HG03354 (cell line): Measurements from ENCODE around the gene RPS24.
"Not testable (repeated sequence)": the region's sequence is repeated elsewhere in the genome, so short reads cannot be mapped to it uniquely, and the experiment has no call there.

Experiments used
- ATAC-seq: cut with Tn5 transposase; IDR thresholded peaks from one replicate; pipeline ENCODE4 v1.9.1; 2021; ENCODE audit warnings: mild to moderate bottlenecking; ENCODE audit not compliant: unreplicated experiment, poor library complexity, severe bottlenecking

The RPS24 gene

DNA sequence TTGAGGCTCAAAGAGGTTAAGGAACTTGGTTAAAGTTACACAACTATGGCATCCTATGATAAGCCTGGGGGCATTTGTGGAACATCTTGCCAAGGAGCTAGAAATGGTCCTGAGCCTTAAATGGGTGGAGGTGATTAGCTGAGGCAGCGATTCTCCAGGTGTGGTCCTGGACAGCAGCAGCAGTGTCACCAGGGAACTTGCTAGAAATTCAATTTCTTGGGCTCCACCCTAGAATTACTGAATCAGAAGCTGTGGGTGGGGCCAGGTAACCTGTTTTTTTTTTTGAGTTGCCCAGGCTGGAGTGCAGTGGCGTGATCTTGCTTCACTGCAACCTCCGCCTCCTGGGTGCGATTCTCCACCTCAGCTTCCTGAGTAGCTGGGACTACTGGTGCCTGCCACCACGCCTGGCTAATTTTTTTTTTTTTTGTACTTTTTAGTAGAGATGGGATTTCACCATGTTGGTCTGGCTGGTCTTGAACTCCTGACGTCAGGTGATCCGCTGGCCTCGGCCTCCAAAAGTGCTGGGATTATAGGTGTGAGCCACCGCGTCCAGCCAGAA lies 13.1 kb downstream of the RPS24 start:
- ATAC-seq = no peak

DNA sequence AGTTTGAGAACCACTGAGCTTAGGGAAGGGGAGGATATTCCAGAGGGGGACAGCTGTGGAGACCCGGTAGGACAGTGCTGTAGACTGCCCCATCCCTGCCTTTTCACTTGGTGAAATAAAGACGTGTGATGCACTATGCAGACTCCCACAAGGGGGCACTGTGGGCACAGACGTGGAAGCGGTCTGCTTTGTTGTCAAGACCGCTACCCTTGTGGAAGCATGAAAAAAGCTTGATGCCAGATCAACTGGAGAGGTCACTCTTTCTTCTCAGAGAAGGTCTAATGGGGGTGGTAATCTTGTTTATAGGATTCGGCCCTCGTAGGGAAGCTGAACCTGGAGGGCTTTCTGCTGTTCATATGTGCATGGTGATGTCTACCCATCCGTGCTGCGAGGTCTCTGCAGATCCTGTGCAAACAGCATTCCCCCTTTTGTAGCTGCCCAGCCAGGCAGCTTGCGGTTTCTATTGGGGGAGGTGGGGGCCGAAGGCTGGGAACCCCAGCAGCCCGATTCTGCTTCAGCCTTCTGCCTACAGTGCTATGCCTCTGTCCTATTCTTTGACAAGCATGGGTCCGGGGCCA lies 13.7 kb downstream of the RPS24 start:
- peak; percentile 71 for ATAC-seq

DNA sequence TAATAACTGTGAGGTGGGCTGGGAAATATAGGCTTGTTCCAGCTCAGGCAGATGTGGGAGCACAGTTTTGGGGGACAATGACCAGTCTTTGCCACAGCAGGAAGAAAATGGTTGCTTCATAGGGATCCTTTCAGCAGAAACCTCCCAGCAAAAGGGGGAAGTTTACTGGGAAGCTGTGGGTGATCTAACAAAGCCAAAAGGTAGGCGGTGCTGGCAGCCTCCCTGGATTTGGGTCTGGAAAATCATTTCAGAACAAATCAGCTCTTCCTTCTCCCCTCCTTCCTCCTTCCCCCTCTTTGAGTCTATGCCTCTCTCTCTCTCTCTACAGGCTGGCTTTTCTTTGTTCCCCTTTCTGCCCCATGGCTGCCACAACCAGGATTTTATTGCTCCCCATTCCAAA lies 16.2 kb downstream of the RPS24 start:
- no peak for ATAC-seq

DNA sequence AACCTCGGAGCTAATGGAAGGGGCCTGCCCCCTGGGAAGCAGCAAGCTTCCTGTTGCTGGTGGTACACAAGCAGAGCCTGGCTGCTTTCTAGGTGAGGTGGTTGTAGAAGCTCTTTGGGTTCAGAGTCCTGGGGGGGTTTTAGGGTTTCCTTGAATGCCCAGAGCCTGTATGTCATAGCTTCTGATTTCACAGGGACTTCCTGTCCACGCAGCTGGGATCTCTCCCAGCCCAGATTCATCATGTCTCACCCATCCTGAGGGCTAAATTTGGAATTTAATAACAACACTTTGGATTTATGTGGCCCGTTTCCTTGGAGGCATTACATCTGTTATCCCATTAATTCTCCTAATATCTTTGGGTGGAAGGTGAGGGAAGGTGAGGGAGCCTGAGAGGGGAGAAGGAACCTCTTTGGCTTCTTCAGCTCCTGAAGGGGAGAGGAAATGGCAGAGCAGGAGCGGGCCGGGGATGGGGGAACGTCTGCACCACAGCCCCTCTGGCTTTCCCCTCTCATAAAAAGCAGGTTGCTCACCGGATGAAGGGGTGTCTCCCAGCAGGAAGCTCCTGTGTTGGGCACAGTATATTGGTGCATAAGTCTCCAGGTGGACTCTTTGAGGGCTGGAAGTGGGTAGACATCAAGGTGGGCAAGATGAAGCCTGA lies 19.7 kb downstream of the RPS24 start:
- no peak for ATAC-seq

DNA sequence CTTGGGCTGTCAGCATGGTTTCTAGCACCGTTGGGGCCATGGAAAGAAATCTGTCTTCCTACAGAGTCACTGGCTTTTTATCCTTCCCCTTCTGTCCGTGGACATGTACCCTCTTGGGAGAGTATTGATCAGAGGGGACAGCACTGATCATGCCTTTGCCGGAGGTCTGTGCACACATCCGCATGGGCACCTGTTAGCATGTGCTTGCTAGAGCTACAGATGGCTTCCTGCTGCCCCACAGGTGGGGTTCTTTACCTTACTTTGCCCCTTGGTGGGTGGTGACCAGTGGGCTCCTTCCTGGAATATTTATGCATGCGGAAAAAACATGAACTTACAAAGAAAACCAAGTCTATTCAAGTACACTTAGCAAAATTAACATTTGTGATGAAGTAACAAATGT lies 24.9 kb downstream of the RPS24 start:
- no peak for ATAC-seq

DNA sequence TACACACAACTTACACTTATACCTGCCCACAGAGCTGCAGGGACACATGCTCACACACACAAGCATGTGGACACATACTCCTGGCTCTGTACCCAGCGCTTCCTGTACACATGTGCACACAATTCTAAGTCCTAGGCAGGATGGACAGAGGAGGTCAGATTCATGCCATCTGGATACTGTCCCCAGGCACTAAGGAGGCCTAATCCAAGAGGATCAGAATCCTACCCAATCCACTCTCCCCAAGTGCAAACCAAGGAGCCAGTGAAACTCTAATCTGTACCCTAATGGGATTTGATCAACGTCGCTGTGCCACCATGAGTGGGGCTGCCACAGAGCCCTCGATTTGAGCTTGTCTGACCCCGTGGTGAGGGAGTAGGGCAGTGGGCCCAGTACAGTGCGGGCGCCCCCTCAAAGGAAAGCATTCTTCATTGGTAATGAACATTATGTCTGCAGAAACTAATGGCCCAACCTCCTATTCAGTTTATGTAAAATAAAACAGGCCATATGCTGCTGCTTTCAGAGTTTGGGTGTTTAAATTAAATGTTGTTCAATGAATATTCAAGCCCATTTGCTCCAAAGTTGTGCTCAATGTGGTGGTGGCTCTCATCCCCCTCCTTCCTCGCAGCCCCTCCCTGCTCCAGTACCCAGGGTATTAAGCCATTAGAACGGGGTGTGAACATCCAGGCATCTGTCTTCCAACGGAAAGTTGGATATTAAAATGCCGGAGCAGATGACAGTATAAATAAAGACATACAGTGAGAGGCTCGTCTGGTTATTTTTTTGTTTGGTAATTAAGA lies 26.4 kb downstream of the RPS24 start:
- no peak for ATAC-seq

DNA sequence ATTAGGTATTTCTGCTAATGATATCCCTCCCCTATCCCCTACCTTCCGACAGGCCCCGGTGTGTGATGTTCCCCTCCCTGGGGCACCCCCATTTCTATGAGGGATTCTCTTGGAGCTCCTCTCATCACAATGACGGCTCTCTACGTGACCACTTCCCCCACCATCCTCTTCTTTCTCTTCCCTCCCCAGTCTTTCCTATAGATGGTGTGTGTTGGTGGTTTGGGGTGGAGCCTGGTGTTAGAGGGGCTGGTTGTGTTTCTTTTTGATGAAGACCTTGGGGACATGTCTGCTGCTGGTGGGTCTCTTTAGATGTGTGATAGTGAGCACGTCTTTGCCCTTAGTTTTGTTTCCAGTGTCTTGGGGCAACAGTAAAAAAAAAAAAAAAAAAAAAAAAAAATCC lies 28.6 kb downstream of the RPS24 start:
- no peak for ATAC-seq

DNA sequence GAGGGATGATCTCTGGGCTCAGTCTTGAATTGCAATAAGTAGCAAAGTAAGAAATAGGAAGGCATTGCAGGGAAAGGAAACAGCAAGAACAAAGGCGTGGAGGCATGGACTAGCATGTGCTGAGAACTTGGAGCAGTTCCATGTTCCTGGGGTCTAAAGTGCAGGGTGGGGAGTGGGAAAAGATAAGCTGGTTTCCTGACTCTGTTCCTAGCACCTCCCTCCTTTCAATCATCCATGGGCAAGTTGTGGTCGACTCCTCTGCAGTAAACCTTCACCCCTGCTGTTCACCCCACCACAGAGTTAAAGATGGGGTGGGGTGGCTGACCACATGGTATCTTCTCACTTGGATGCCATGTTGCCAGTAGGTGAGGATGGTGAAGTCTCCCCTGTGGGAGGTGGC lies 29.6 kb downstream of the RPS24 start:
- no peak for ATAC-seq

DNA sequence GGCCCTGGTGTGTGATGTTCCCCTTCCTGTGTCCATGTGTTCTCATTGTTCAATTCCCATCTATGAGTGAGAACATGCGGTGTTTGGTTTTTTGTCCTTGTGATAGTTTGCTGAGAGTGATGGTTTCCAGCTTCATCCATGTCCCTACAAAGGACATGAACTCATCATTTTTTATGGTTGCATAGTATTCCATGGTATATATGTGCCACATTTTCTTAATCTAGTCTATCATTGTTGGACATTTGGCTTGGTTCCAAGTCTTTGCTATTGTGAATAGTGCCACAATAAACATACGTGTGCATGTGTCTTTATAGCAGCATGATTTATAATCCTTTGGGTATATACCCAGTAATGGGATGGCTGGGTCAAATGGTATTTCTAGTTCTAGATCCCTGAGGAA lies 31.3 kb downstream of the RPS24 start:
- ATAC-seq = not testable (repeated sequence)

DNA sequence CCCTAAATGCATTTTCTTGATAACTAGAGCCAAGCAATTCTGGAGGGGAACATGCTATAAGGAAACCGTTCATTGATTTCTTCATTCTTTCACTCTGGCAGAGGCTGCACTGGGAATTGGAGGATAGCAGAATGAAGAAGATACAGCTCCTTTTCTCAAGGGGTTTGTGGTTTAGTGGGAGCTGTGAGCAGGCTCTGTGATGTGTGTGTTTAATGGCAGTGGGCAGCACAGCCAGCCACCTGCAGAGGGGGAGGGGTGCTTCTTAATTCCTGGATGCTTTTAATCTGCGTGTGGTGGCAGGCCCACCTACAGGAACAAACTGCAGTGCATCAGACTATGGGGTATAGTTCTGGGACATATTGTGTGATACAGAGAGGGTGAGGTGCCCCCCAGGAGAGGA lies 31.9 kb downstream of the RPS24 start:
- no peak for ATAC-seq

DNA sequence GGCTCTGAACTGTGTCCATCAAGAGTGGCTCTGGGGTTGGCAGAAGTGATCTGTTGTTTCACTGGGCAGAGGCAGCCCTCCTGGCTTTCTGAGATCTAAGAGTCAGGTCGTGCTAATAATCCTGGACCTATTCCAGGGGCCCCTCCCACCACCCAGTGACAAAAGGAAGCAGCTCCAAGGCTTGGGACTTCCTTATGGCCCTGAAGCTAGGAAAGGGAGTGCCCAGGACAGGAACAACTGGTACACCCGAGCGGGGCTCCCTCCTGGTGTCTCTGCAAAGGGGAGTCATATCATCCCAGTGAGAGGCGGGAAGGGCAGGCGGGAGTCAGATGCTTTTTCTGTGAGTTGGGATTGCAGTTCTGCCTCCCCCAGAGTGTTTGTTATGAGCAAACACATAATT lies 32.3 kb downstream of the RPS24 start:
- no peak for ATAC-seq

DNA sequence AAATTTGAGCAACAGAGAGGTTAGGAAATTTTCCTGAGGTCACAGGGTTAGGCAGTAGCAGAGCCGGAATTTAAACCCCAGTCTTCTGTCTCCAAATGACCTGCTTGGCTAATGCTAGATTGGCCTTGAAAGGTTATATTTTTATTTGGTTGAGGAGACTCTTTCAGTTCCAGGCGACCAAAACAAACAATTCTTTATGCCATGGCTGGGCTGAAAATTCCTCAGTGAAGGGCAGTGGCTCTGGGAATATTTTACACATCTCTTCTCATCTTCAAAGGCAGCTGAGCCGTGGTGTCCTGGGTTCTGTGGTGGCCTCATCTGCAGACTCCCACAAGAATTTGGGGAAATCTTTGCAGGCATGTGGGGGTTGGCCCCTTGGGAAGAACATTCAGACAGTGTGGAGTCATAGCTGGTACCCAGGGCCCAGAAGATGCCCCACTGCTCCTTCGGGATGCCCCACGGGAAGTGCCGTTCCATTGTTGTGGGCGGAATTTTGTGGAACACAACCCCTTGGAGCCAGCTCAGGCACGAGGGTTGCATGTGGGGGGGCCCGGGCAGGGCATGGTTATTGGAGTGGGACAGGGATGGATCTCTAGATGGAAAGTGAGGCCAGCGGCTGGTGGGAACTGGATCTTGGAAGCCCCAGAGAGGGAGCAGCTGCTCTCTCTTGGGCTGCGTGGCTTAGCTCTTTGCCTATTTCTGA lies 33.2 kb downstream of the RPS24 start:
- no peak for ATAC-seq

DNA sequence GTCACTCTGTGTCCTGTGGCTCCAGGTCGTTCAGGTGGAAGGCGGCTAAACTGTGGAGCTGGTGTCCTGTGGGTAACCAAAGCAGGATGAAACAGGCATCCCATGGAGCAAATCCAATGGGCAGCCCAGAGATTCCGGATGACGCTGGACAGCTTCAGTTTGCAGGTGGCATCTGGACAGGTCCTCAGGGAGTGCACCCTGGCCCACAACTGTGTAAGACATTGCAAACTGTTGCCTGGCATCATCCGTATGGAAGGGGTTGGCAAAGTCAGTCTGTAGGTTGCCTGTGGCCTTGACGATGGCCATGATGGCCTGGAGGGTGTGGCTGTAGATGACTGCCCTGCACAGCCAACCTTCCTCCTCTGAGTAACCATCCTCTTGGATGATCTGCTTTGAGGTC lies 35.5 kb downstream of the RPS24 start:
- no peak for ATAC-seq

DNA sequence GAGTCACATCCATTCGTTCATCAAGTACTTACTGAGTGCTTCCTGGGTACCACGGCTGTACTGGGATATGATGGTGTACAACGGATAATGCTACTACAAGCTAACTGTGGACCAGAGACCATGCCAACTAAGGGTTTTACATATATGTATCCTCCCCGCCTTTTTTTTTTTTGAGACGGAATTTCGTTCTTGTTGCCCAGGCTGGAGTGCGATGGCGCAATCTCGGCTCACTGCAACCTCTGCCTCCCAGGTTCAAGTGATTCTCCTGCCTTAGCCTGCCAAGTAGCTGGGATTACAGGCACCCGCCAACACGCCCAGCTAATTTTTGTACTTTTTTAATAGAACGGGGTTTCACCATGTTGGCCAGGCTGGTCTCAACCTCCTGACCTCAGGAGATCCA lies 36.4 kb downstream of the RPS24 start:
- ATAC-seq = not testable (repeated sequence)

DNA sequence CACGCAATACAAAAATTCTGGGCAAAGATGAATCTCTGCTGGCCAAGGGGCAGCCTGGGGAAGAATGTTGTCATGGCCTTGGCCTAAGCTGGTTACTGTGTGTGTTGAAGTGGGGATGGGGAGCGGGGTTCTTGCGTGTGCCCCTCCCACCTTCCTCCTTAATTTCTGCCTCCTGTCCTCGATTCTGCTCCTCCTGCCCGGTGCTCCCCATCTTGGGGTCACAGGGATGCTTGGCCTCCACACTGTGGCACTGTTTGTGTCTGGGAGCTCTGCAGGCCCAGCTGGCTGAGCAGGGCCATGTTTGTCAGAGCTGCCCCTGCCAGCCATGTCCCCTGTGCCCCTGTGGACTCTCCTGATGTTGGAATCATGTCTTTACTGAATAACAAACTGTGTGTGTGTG lies 37.1 kb downstream of the RPS24 start:
- ATAC-seq = no peak

DNA sequence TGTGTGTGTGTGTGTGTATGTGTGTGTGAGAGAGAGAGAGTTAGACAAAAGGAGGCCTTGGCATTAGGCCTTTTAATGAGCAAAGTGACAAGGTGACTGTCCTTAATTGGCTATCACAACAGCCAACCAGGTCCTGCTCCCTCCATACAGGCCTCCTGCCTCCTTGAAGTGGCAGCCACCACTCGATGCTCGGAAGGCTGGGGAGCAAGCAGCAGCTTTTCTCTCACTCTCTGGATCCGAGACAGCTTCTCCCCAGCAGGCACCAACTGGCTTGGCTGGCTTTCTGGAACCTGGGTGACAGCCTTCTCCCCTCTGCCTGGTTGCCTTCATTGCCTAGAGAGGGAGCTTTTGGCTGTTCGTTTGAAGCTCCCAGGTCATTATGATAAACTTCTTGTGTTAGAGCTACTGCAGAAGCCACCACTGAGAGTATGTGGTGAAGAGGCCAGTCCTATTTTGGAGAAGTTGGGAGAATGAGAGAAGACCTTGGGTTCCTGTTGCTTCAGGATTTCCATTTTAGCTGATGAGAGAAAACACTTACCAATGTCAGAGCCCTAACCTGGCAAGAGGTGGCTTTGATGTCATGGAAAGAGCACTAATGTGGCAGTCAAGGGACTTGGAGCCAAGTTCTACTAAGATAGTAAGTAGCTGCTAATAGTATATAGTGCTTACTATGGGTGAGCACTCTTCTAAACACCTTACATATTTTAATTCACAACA lies 37.6 kb downstream of the RPS24 start:
- no peak for ATAC-seq

DNA sequence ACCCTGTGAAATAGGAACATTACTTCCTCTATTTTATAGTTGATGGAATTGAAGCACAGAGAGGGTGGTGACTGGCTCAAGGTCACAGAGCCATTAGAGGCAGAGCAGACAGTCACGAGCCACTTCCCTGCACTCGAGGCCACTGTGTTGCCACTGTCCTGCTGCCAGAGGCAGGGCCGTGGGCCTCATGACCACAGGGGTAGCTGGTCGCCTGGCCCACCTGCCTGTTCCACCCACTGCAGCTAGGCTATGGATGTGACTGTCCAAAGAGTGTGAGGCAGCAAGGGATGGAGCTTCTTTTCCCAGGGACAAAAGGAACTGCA lies 38.2 kb downstream of the RPS24 start:
- no peak for ATAC-seq

DNA sequence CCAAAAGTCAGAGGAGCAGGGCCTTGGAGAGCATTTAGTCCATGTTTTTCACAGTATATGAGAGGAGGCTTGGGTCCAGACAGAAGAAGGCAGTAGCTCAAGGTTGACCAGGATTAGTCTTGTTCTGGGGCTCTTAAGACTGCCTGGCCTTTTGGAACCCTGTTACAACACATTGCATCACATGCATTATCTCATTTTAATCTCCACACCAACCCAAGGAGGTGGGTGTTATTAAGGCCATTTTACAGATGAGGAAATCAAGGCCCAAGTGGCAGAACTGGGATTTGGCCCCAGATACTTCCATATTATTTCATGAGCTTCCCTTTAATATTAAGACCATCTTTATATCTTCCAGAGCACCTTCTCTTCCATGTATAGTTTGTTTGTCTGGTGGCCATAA lies 38.8 kb downstream of the RPS24 start:
- no peak for ATAC-seq

DNA sequence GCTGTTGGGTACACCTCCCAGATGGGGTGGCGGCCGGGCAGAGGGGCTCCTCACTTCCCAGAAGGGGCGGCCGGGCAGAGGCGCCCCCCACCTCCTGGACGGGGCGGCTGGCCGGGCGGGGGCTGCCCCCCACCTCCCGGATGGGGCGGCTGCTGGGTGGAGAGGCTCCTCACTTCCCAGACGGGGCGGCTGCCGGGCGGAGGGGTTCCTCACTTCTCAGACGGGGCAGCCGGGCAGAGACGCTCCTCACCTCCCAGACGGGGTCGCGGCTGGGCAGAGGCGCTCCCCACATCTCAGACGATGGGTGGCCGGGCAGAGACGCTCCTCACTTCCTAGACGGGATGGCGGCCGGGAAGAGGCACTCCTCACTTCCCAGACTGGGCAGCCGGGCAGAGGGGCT lies 42.1 kb downstream of the RPS24 start:
- not testable (repeated sequence) for ATAC-seq
